ENCODE measurements around the gene TEP1.
"Not testable (repeated sequence)": the region's sequence is repeated elsewhere in the genome, so short reads cannot be mapped to it uniquely, and the experiment has no call there.

TEP1 gene

GRCh38 chr14:20380681-20381080 lies 32.6 kb downstream of the TEP1 start:
- no peak for DNase-seq (ENCODE audit: low read depth)
- TF ChIP-seq CTCF (IDR thresholded peaks at IDR 0.05; ENCODE audit: low read length, missing control alignments), result no peak
- no peak overlapping the region for H3K4me3 ChIP-seq (replicated peaks; ENCODE audit: low read depth, low read length)

GRCh38 chr14:20379743-20380142 lies 33.6 kb downstream of the TEP1 start:
- H3K4me3 ChIP-seq (replicated peaks; ENCODE audit: low read depth, low read length), result no peak overlapping the region
- TF ChIP-seq CTCF (IDR thresholded peaks at IDR 0.05; ENCODE audit: low read length, missing control alignments), result no peak
- no peak for DNase-seq (ENCODE audit: low read depth)

GRCh38 chr14:20377171-20377570 lies 36.1 kb downstream of the TEP1 start:
- H3K4me3 ChIP-seq (replicated peaks; ENCODE audit: low read depth, low read length), result no peak overlapping the region
- no peak for TF ChIP-seq CTCF (IDR thresholded peaks at IDR 0.05; ENCODE audit: low read length, missing control alignments)
- DNase-seq (ENCODE audit: low read depth), result no peak

GRCh38 chr14:20376071-20376588 lies 37.2 kb downstream of the TEP1 start:
- H3K4me3 ChIP-seq (replicated peaks; ENCODE audit: low read depth, low read length), result no peak overlapping the region
- DNase-seq (ENCODE audit: low read depth), result no peak
- no peak for TF ChIP-seq CTCF (IDR thresholded peaks at IDR 0.05; ENCODE audit: low read length, missing control alignments)

GRCh38 chr14:20375471-20375870 lies 37.8 kb downstream of the TEP1 start:
- no peak for DNase-seq (ENCODE audit: low read depth)
- TF ChIP-seq CTCF (IDR thresholded peaks at IDR 0.05; ENCODE audit: low read length, missing control alignments), result no peak
- no peak overlapping the region for H3K4me3 ChIP-seq (replicated peaks; ENCODE audit: low read depth, low read length)

GRCh38 chr14:20372796-20373195 lies 40.5 kb downstream of the TEP1 start:
- DNase-seq (ENCODE audit: low read depth), result no peak
- no peak overlapping the region for H3K4me3 ChIP-seq (replicated peaks; ENCODE audit: low read depth, low read length)
- no peak for TF ChIP-seq CTCF (IDR thresholded peaks at IDR 0.05; ENCODE audit: low read length, missing control alignments)

GRCh38 chr14:20365928-20366327 lies 47.4 kb downstream of the TEP1 start:
- no peak for TF ChIP-seq CTCF (IDR thresholded peaks at IDR 0.05; ENCODE audit: low read length, missing control alignments)
- no peak overlapping the region for H3K4me3 ChIP-seq (replicated peaks; ENCODE audit: low read depth, low read length)
- no peak for DNase-seq (ENCODE audit: low read depth)

GRCh38 chr14:20358474-20358873 lies 54.8 kb downstream of the TEP1 start:
- not testable (repeated sequence) for DNase-seq (ENCODE audit: low read depth); H3K4me3 ChIP-seq (replicated peaks; ENCODE audit: low read depth, low read length)

Data from fibroblast of pulmonary artery (primary cell).